ENCODE measurements around the gene CTSL.

GRCh38 chr9:87681271-87682061 is 44.5 kb upstream of the CTSL start:
- no peak for TF ChIP-seq CTCF (IDR thresholded peaks at IDR 0.05)
- TF ChIP-seq POLR2A (IDR thresholded peaks at IDR 0.05), result no peak
